Progenitor cell of endocrine pancreas (in vitro differentiated cells): Measurements from ENCODE around the gene ASCC1. TPM values are rescaled to one million over a fixed set of nuclear protein-coding genes. Genes with fewer than 3 reads are reported as not detected.

ENCODE experiments used
- DNase-seq: peaks from one replicate; pipeline ENCODE4 v3.0.0; 2021; ENCODE audit warnings: low spot score; ENCODE audit not compliant: unreplicated experiment
- H3K27ac Mint-ChIP-seq: 2 replicates; pipeline ENCODE4 v1.8.0; 2021; ENCODE audit warnings: mild to moderate bottlenecking, moderate library complexity, mixed read lengths
- H3K27me3 Mint-ChIP-seq: 2 replicates; pipeline ENCODE4 v1.8.0; 2021; ENCODE audit warnings: mixed read lengths
- H3K36me3 Mint-ChIP-seq: 2 replicates; pipeline ENCODE4 v1.8.0; 2022; ENCODE audit warnings: mixed read lengths; ENCODE audit not compliant: insufficient read depth
- H3K4me1 Mint-ChIP-seq: 2 replicates; pipeline ENCODE4 v1.8.0; 2021; ENCODE audit warnings: low read depth, mixed read lengths
- H3K4me3 Mint-ChIP-seq: 2 replicates; pipeline ENCODE4 v1.8.0; 2021; ENCODE audit warnings: low read depth, mild to moderate bottlenecking, moderate library complexity, mixed read lengths
- H3K9me3 Mint-ChIP-seq: 2 replicates; pipeline ENCODE4 v1.8.0; 2021; ENCODE audit warnings: low read depth, mixed read lengths
- total RNA-seq: library from RNA; stranded (reverse); gene quantifications from 2 replicates; pipeline ENCODE4 v1.2.1, GENCODE V29; 2021
- TF ChIP-seq, protein P1 (sequence below): fragments of 200-600 bp; sonication (generic); IDR thresholded peaks from one replicate; pipeline ENCODE4 v1.5.0; 2021; ENCODE audit warnings: antibody characterized with exemption, mild to moderate bottlenecking; ENCODE audit not compliant: unreplicated experiment

The ASCC1 gene
- total RNA-seq, 1 donor from 2014 or later: 42.2 TPM

GRCh38 chr10:72096115-72097000 lies 119.7 kb downstream of the ASCC1 start:
- no peak overlapping the region for H3K4me3 Mint-ChIP-seq
- peak overlapping the region; percentile 56 for H3K27ac Mint-ChIP-seq
- H3K27me3 Mint-ChIP-seq: no peaks in the 10 kb centered on the region
- no peaks in the 10 kb centered on the region for H3K9me3 Mint-ChIP-seq
- peaks cover 50% of the 10 kb centered on the region for H3K4me1 Mint-ChIP-seq
- TF ChIP-seq, protein P1, sequence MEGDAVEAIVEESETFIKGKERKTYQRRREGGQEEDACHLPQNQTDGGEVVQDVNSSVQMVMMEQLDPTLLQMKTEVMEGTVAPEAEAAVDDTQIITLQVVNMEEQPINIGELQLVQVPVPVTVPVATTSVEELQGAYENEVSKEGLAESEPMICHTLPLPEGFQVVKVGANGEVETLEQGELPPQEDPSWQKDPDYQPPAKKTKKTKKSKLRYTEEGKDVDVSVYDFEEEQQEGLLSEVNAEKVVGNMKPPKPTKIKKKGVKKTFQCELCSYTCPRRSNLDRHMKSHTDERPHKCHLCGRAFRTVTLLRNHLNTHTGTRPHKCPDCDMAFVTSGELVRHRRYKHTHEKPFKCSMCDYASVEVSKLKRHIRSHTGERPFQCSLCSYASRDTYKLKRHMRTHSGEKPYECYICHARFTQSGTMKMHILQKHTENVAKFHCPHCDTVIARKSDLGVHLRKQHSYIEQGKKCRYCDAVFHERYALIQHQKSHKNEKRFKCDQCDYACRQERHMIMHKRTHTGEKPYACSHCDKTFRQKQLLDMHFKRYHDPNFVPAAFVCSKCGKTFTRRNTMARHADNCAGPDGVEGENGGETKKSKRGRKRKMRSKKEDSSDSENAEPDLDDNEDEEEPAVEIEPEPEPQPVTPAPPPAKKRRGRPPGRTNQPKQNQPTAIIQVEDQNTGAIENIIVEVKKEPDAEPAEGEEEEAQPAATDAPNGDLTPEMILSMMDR: no peak
- no peak for DNase-seq
- peaks cover 6% of the 10 kb centered on the region for H3K36me3 Mint-ChIP-seq

DNA sequence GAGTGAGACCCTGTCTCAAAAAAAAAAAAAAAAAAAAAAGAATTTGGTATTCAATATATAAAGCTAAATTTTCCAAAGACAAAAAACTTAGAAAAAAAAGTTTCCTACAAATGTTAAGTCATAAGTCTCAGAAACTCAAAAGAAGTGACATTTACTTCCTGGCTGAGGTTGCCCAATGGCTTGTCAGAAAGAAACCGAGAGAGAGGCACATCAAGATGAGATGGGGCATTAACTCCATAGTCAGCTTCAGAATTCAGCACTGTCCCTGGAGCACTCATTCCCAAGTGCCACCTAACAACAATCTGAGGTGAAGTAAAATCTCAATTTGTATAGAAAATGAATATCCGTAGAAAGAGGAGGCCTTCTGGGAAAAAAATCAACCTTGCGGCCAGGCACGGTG lies 120.9 kb downstream of the ASCC1 start:
- Mint-ChIP-seq H3K4me1 (peaks cover 52% of the 10 kb centered on the region), H3K4me3 (no peak overlapping the region), H3K36me3 (peaks cover 3% of the 10 kb centered on the region), H3K27me3 (no peaks in the 10 kb centered on the region), H3K27ac (no peak overlapping the region), H3K9me3 (no peaks in the 10 kb centered on the region)
- TF ChIP-seq, protein P1: no peak
- no peak for DNase-seq

GRCh38 chr10:72094574-72094973 lies 121.5 kb downstream of the ASCC1 start:
- peaks cover 3% of the 10 kb centered on the region for H3K36me3 Mint-ChIP-seq
- H3K9me3 Mint-ChIP-seq: no peaks in the 10 kb centered on the region
- no peak overlapping the region for H3K4me3 Mint-ChIP-seq
- H3K4me1 Mint-ChIP-seq: peaks cover 56% of the 10 kb centered on the region
- no peak overlapping the region for H3K27ac Mint-ChIP-seq
- no peaks in the 10 kb centered on the region for H3K27me3 Mint-ChIP-seq
- no peak for DNase-seq
- TF ChIP-seq, protein P1: no peak

GRCh38 chr10:72093450-72093849 lies 122.6 kb downstream of the ASCC1 start:
- Mint-ChIP-seq H3K9me3 (no peaks in the 10 kb centered on the region), H3K36me3 (no peaks in the 10 kb centered on the region), H3K27me3 (no peaks in the 10 kb centered on the region), H3K4me3 (no peak overlapping the region), H3K27ac (no peak overlapping the region), H3K4me1 (peaks cover 54% of the 10 kb centered on the region)
- DNase-seq: no peak
- TF ChIP-seq, protein P1: no peak

DNA sequence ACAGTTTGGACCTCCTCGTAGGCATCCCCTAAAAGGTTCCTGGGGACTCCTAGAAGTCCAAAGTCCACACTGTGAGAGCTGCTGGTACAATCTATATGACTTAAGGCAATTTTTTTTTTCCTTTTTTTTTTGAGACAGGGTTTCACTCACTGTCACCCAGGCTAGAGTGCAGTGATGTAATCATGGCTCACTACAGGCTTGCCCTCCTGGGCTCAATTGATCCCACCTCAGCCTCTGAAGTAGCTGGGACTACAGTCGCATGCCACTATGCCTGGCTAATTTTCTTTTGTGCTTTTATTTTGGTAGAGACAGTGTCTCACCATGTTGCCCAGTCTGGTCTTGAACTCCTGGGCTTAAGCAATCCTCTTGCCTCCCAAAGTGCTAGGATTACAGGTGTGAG lies 123.1 kb downstream of the ASCC1 start:
- Mint-ChIP-seq H3K4me3 (no peak overlapping the region), H3K27me3 (peaks cover 3% of the 10 kb centered on the region), H3K9me3 (no peaks in the 10 kb centered on the region), H3K27ac (peak overlapping the region; percentile 54), H3K36me3 (no peaks in the 10 kb centered on the region), H3K4me1 (peaks cover 52% of the 10 kb centered on the region)
- DNase-seq: no peak
- TF ChIP-seq, protein P1: no peak
